H9 (cell line): ENCODE measurements around the gene PRSS56. TPM values are rescaled to one million over a fixed set of nuclear protein-coding genes. Genes with fewer than 3 reads are reported as not detected.

Source experiments
- DNase-seq: peaks from one replicate; pipeline ENCODE4 v3.0.0-alpha.2; 2017
- H2AFZ ChIP-seq: one replicate; pipeline ENCODE4 v1.6.1; 2013; ENCODE audit warnings: mild to moderate bottlenecking, low read length, control low read depth, moderate library complexity
- H2AK5ac ChIP-seq: 2 replicates; pipeline ENCODE4 v1.6.1; 2013; ENCODE audit warnings: low read length, control low read depth, mixed read lengths; ENCODE audit not compliant: insufficient read length
- H2BK120ac ChIP-seq: one replicate; pipeline ENCODE4 v1.6.1; 2013; ENCODE audit warnings: low read depth, mild to moderate bottlenecking, low read length, control low read depth, inconsistent platforms; ENCODE audit not compliant: poor library complexity, severe bottlenecking
- H2BK12ac ChIP-seq: 2 replicates; pipeline ENCODE4 v1.6.1; 2013; ENCODE audit warnings: low read length, control low read depth, mixed read lengths, low read depth; ENCODE audit not compliant: insufficient read length
- H2BK15ac ChIP-seq: 2 replicates; pipeline ENCODE4 v1.6.1; 2013; ENCODE audit warnings: low read depth, low read length, control low read depth
- H2BK20ac ChIP-seq: one replicate; pipeline ENCODE4 v1.6.1; 2013; ENCODE audit warnings: low read depth, mild to moderate bottlenecking, low read length, control low read depth, inconsistent platforms; ENCODE audit not compliant: poor library complexity, severe bottlenecking
- H2BK5ac ChIP-seq: 2 replicates; pipeline ENCODE4 v1.6.1; 2013; ENCODE audit warnings: low read length, control low read depth, mixed read lengths; ENCODE audit not compliant: insufficient read length
- H3K14ac ChIP-seq: 2 replicates; pipeline ENCODE4 v1.6.1; 2013; ENCODE audit warnings: low read length, control low read depth; ENCODE audit not compliant: insufficient read depth
- H3K18ac ChIP-seq: 2 replicates; pipeline ENCODE4 v1.6.1; 2013; ENCODE audit warnings: low read depth, mild to moderate bottlenecking, mixed read lengths, low read length, control low read depth; ENCODE audit not compliant: insufficient read length
- H3K23ac ChIP-seq: 2 replicates; pipeline ENCODE4 v1.6.1; 2013; ENCODE audit warnings: low read length, control low read depth, mixed read lengths, low read depth; ENCODE audit not compliant: insufficient read length
- H3K23me2 ChIP-seq: 2 replicates; pipeline ENCODE4 v1.6.1; 2013; ENCODE audit warnings: low read depth, mild to moderate bottlenecking, mixed read lengths, low read length, control low read depth; ENCODE audit not compliant: insufficient read length, poor library complexity, severe bottlenecking
- H3K27ac ChIP-seq: 2 replicates; pipeline ENCODE4 v1.5.1; 2013; ENCODE audit warnings: low read length, control low read depth, mixed read lengths, low read depth; ENCODE audit not compliant: insufficient read length
- H3K27me3 ChIP-seq: 2 replicates; pipeline ENCODE4 v1.6.1; 2013; ENCODE audit warnings: low read length, control low read depth, inconsistent platforms; ENCODE audit not compliant: insufficient read depth
- H3K4ac ChIP-seq: 2 replicates; pipeline ENCODE4 v1.6.1; 2013; ENCODE audit warnings: low read depth, mild to moderate bottlenecking, control low read depth, inconsistent platforms, low read length, moderate library complexity
- H3K4me1 ChIP-seq: 2 replicates; pipeline ENCODE4 v1.6.1; 2013; ENCODE audit warnings: low read length, control low read depth, inconsistent platforms; ENCODE audit not compliant: insufficient read depth
- H3K4me2 ChIP-seq: 2 replicates; pipeline ENCODE4 v1.6.1; 2013; ENCODE audit warnings: low read length, control low read depth, mixed read lengths; ENCODE audit not compliant: insufficient read length, insufficient read depth
- H3K56ac ChIP-seq: 2 replicates; pipeline ENCODE4 v1.6.1; 2013; ENCODE audit warnings: low read depth, mild to moderate bottlenecking, mixed read lengths, low read length, control low read depth; ENCODE audit not compliant: insufficient read length
- H3K79me1 ChIP-seq: 2 replicates; pipeline ENCODE4 v1.6.1; 2013; ENCODE audit warnings: low read depth, mild to moderate bottlenecking, moderate library complexity, low read length, control low read depth, inconsistent platforms; ENCODE audit not compliant: insufficient read depth, poor library complexity, severe bottlenecking
- H3K79me2 ChIP-seq: 2 replicates; pipeline ENCODE4 v1.6.1; 2013; ENCODE audit warnings: low read length, control low read depth, inconsistent platforms; ENCODE audit not compliant: insufficient read depth
- H3K9ac ChIP-seq: 2 replicates; pipeline ENCODE4 v1.6.1; 2013; ENCODE audit warnings: low read length, control low read depth, mixed read lengths; ENCODE audit not compliant: insufficient read length; ENCODE audit errors: extremely low read depth
- H3K9me3 ChIP-seq: one replicate; pipeline ENCODE4 v1.6.1; 2013; ENCODE audit warnings: low read depth, low read length, inconsistent platforms; ENCODE audit not compliant: control insufficient read depth
- H3T11ph ChIP-seq: one replicate; pipeline ENCODE4 v1.6.1; 2013; ENCODE audit warnings: mild to moderate bottlenecking, low read length, control low read depth, inconsistent platforms
- H4K20me1 ChIP-seq: one replicate; pipeline ENCODE4 v1.6.1; 2013; ENCODE audit not compliant: control insufficient read depth, insufficient read length, insufficient read depth
- H4K5ac ChIP-seq: 2 replicates; pipeline ENCODE4 v1.6.1; 2013; ENCODE audit warnings: low read depth, mild to moderate bottlenecking, mixed read lengths, low read length, control low read depth; ENCODE audit not compliant: insufficient read length
- H4K8ac ChIP-seq: replicated peaks from 2 replicates; pipeline ENCODE4 v1.6.1; 2013; ENCODE audit warnings: low read length, control low read depth, mixed read lengths, low read depth; ENCODE audit not compliant: insufficient read length
- H4K91ac ChIP-seq: 2 replicates; pipeline ENCODE4 v1.6.1; 2013; ENCODE audit warnings: low read depth, mild to moderate bottlenecking, moderate library complexity, mixed read lengths, low read length, control low read depth; ENCODE audit not compliant: insufficient read length
- H3K27ac Mint-ChIP-seq, 3 experiments: 2 replicates in 2 of 3; 3 replicates in 1 of 3; pipeline ENCODE4 v1.8.0; 2020 to 2021; ENCODE audit warnings: mixed read lengths in 3 of 3, mild to moderate bottlenecking in 1 of 3, moderate library complexity in 1 of 3
- H3K27me3 Mint-ChIP-seq: 2 replicates; pipeline ENCODE4 v1.8.0; 2021; ENCODE audit warnings: low read depth, mild to moderate bottlenecking, moderate library complexity, mixed read lengths
- H3K36me3 Mint-ChIP-seq, 3 experiments: 2 replicates in 2 of 3; 3 replicates in 1 of 3; pipeline ENCODE4 v1.8.0; 2020 to 2021; ENCODE audit warnings: low read depth in 3 of 3, mixed read lengths in 3 of 3; ENCODE audit not compliant: insufficient read depth in 1 of 3
- H3K4me1 Mint-ChIP-seq, 2 experiments: 2 replicates each; pipeline ENCODE4 v1.8.0; 2020; ENCODE audit warnings: mixed read lengths in 2 of 2
- H3K4me3 Mint-ChIP-seq, 2 experiments: 2 replicates in 1 of 2; 3 replicates in 1 of 2; pipeline ENCODE4 v1.8.0; 2020 to 2021; ENCODE audit warnings: mild to moderate bottlenecking in 2 of 2, mixed read lengths in 2 of 2, moderate library complexity in 1 of 2
- H3K9me3 Mint-ChIP-seq, 2 experiments: 2 replicates in 1 of 2; 3 replicates in 1 of 2; pipeline ENCODE4 v1.8.0; 2020; ENCODE audit warnings: mild to moderate bottlenecking in 2 of 2, mixed read lengths in 2 of 2, moderate library complexity in 1 of 2
- WGBS: extraction: QIAGEN DNeasy Blood & Tissue Kit; methylation state at CpG from one replicate; pipeline ENCODE4 v1.1.7; 2013; ENCODE audit warnings: missing lambda C conversion rate, low lambda C conversion rate, mixed read lengths; ENCODE audit not compliant: insufficient read length; ENCODE audit errors: extremely low coverage; 5-methylcytosine and 5-hydroxymethylcytosine counted together
- total RNA-seq: library from RNA; stranded (reverse); gene quantifications from 2 replicates; pipeline ENCODE4 v1.2.1, GENCODE V29; 2021
- TF ChIP-seq, protein P1 (sequence below): fragments of 200-600 bp; sonication (generic); conservative IDR thresholded peaks from 3 replicates; pipeline ENCODE4 v1.8.0; 2021; ENCODE audit warnings: antibody characterized with exemption, mild to moderate bottlenecking

PRSS56 gene
- total RNA-seq, 1 experiment from 2014 or later = not detected

DNA sequence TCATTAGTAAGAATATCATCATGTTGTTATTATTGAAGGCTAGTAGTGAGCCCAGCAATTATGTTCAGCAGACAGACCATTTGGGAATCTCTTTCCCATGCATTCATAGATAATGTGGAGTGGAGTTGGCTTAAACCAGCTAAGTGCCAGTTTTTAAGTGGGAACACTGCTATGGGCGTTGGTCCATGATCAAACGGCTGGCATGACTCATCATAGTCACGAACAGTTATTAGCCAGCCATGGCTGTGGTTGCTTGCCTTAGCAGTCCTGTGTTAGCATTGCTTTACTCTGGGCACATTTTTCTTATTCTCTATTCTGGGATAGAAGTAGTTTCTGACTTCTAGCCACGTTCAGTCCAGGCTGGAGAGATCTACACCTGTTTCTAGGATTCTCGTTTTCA is 48.0 kb downstream of the PRSS56 start:
- Mint-ChIP-seq H3K27ac (no peak overlapping the region), H3K9me3 (no peaks in the 10 kb centered on the region), H3K36me3 (peaks cover 42 to 90% (median 74%) of the 10 kb centered on the region in 3 experiments; a peak in 6 of 7 replicates), H3K27me3 (no peaks in the 10 kb centered on the region), H3K4me3 (no peak overlapping the region), H3K4me1 (peaks cover 7 to 9% of the 10 kb centered on the region in 2 experiments; a peak in 3 of 4 replicates)
- H3K18ac ChIP-seq = no peak overlapping the region
- no peak overlapping the region for H2BK12ac ChIP-seq
- no peak overlapping the region for H2BK120ac ChIP-seq
- H2AK5ac ChIP-seq = no peak overlapping the region
- H3K14ac ChIP-seq = no peak overlapping the region
- TF ChIP-seq, protein P1, sequence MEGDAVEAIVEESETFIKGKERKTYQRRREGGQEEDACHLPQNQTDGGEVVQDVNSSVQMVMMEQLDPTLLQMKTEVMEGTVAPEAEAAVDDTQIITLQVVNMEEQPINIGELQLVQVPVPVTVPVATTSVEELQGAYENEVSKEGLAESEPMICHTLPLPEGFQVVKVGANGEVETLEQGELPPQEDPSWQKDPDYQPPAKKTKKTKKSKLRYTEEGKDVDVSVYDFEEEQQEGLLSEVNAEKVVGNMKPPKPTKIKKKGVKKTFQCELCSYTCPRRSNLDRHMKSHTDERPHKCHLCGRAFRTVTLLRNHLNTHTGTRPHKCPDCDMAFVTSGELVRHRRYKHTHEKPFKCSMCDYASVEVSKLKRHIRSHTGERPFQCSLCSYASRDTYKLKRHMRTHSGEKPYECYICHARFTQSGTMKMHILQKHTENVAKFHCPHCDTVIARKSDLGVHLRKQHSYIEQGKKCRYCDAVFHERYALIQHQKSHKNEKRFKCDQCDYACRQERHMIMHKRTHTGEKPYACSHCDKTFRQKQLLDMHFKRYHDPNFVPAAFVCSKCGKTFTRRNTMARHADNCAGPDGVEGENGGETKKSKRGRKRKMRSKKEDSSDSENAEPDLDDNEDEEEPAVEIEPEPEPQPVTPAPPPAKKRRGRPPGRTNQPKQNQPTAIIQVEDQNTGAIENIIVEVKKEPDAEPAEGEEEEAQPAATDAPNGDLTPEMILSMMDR = no peak
- H4K8ac ChIP-seq = no peak overlapping the region
- no peak overlapping the region for H3K23ac ChIP-seq
- no peaks in the 10 kb centered on the region for H3K27me3 ChIP-seq
- H2AFZ ChIP-seq = no peak overlapping the region
- no peak for DNase-seq
- WGBS = no CpG with 5 or more reads among the region's 5 CpGs
- H3K9me3 ChIP-seq = no peaks in the 10 kb centered on the region
- H4K91ac ChIP-seq = no peak overlapping the region
- no peaks in the 10 kb centered on the region for H3K79me2 ChIP-seq
- H3K4me2 ChIP-seq = no peak overlapping the region
- H4K20me1 ChIP-seq = no peaks in the 10 kb centered on the region
- H3K56ac ChIP-seq = no peak overlapping the region
- H3K79me1 ChIP-seq = no peaks in the 10 kb centered on the region
- no peak overlapping the region for H4K5ac ChIP-seq
- H3K27ac ChIP-seq = no peak overlapping the region
- H2BK15ac ChIP-seq = no peak overlapping the region
- H3K9ac ChIP-seq = no peak overlapping the region
- no peak overlapping the region for H3K4ac ChIP-seq
- no peak overlapping the region for H3T11ph ChIP-seq
- H3K4me1 ChIP-seq = no peaks in the 10 kb centered on the region
- H2BK5ac ChIP-seq = no peak overlapping the region
- H3K23me2 ChIP-seq = no peaks in the 10 kb centered on the region
- H2BK20ac ChIP-seq = no peak overlapping the region
